ENCODE measurements around the gene GFRA1.

Gene GFRA1

GRCh38 chr10:116274064-116274904, 1.3 kb upstream of the GFRA1 start (continued):
- TF ChIP-seq IKZF3 (tag by site-specific recombination; IDR thresholded peaks at IDR 0.05): no peak
- TF ChIP-seq ZNF488 (tag by site-specific recombination; IDR thresholded peaks at IDR 0.05): no peak
- TF ChIP-seq SP3 (tag by site-specific recombination; IDR thresholded peaks at IDR 0.05): peak; percentile 57
- no peak for TF ChIP-seq ZNF560 (tag by site-specific recombination; IDR thresholded peaks at IDR 0.05; ENCODE audit: borderline replicate concordance)
- peak; percentile 41; the same call in 1 of the 2 replicates for TF ChIP-seq ZBTB10 (tag by site-specific recombination; IDR thresholded peaks at IDR 0.05)
- no peak for TF ChIP-seq ZNF843 (tag by site-specific recombination; IDR thresholded peaks at IDR 0.05)
- peak; percentile 61 for TF ChIP-seq ZNF366 (tag by site-specific recombination; conservative IDR thresholded peaks at IDR 0.05)
- TF ChIP-seq TRIM28 (IDR thresholded peaks at IDR 0.05; ENCODE audit: borderline replicate concordance, low read length): peak; percentile 61; the same call in 1 of the 2 replicates
- TF ChIP-seq ZNF549 (tag by site-specific recombination; IDR thresholded peaks at IDR 0.05): no peak
- no peak; the same call in 1 of the 2 replicates for TF ChIP-seq ATF2 (tag by site-specific recombination; IDR thresholded peaks at IDR 0.05; ENCODE audit: low read depth)
- TF ChIP-seq ZNF16 (tag by site-specific recombination; IDR thresholded peaks at IDR 0.05; ENCODE audit: low read depth): no peak
- 0 out of 2 replicates have a peak, but pooled peaks have one; percentile 22 for TF ChIP-seq ZNF2 (tag by site-specific recombination; IDR thresholded peaks at IDR 0.05)
- TF ChIP-seq ZNF37A (tag by site-specific recombination; IDR thresholded peaks at IDR 0.05): no peak
- no peak for TF ChIP-seq ZNF223 (tag by site-specific recombination; IDR thresholded peaks at IDR 0.05)
- TF ChIP-seq ZNF274 (IDR thresholded peaks at IDR 0.05; ENCODE audit: low read length): no peak
- no peak for TF ChIP-seq ZNF274 (tag by site-specific recombination; IDR thresholded peaks at IDR 0.05; ENCODE audit: borderline replicate concordance)
- TF ChIP-seq ZBTB44 (tag by site-specific recombination; IDR thresholded peaks at IDR 0.05): no peak
- no peak for TF ChIP-seq ZNF837 (tag by site-specific recombination; IDR thresholded peaks at IDR 0.05)
- TF ChIP-seq YY2 (tag by site-specific recombination; IDR thresholded peaks at IDR 0.05): no peak
- TF ChIP-seq ZNF449 (tag by site-specific recombination; IDR thresholded peaks at IDR 0.05): 0 out of 2 replicates have a peak, but pooled peaks have one; percentile 11
- peak; percentile 49 for TF ChIP-seq SP2 (tag by site-specific recombination; IDR thresholded peaks at IDR 0.05)
- TF ChIP-seq ZXDB (tag by site-specific recombination; IDR thresholded peaks at IDR 0.05): peak; percentile 36; the same call in 1 of the 2 replicates
- no peak for TF ChIP-seq SALL2 (tag by site-specific recombination; IDR thresholded peaks at IDR 0.05; ENCODE audit: borderline replicate concordance)
- TF ChIP-seq ZNF529 (tag by site-specific recombination; IDR thresholded peaks at IDR 0.05; ENCODE audit: insufficient replicate concordance): no peak
- no peak for TF ChIP-seq ZSCAN16 (tag by site-specific recombination; IDR thresholded peaks at IDR 0.05)
- no peak for TF ChIP-seq ZNF26 (tag by site-specific recombination; IDR thresholded peaks at IDR 0.05)
- TF ChIP-seq ZNF501 (tag by site-specific recombination; IDR thresholded peaks at IDR 0.05): no peak; the same call in 1 of the 2 replicates
- TF ChIP-seq ZSCAN5A (tag by site-specific recombination; IDR thresholded peaks at IDR 0.05): no peak
- no peak for TF ChIP-seq GLI4 (tag by site-specific recombination; IDR thresholded peaks at IDR 0.05)

All from HEK293 (cell line).